ENCODE results near the gene KIF26B.
"Not testable (repeated sequence)": the region's sequence is repeated elsewhere in the genome, so short reads cannot be mapped to it uniquely, and the experiment has no call there.

KIF26B gene

DNA sequence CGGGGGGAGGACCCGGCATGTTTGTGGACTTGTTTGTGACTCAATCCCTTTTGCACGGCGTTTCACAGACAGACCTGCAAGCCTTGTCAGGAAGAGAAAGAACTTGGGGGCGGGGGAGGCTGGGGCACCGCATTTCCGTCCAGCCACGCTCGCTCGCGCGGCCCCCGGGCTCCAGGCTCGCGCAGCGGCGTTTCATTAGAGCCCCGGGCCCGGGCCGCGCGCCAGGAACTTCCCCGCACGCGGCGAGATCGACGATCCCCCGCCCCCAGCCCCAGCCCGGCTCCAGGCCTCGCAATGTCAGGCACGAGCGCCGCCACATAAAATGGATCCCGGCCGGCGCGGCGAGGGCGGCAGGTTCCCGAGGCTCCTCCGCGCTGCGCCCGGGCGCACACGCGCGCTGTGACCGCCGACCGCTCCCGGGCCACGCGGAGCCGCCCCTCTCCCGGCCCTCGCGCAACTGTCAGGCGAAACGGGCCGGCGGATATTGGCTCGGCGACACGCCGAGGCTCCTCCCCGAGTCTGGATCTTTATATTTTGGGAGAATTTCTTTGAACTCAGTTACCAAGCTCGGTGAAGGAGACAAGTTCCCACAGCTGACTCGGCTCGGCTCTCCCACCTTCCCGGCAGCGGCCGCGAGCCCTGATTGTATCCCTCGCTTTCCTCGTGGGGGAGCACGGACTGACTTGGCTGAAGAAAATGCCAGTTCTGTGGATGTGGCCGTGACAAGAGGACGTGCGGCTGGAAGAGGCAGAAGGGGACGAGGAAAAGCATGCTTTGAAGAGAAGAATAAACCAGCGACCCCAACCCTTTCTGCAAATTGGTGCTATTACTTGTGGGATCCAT lies at the start of gene KIF26B:
Gene KIF26B, plus strand, starts transcription at position 557 of the 843 bp plus-strand sequence. CDS start 440 bp downstream, outside the sequence.
- DNase-seq = no peak

GRCh38 chr1:245105042-245105441 lies 49.7 kb upstream of the KIF26B start:
- DNase-seq = no peak

- no peak for DNase-seq
Measured at GRCh38 chr1:245105815-245106410, 48.9 kb upstream of the KIF26B start.

GRCh38 chr1:245107776-245108114 lies 47.0 kb upstream of the KIF26B start:
- DNase-seq = no peak

GRCh38 chr1:245108246-245108645 lies 46.5 kb upstream of the KIF26B start:
- DNase-seq = no peak

DNA sequence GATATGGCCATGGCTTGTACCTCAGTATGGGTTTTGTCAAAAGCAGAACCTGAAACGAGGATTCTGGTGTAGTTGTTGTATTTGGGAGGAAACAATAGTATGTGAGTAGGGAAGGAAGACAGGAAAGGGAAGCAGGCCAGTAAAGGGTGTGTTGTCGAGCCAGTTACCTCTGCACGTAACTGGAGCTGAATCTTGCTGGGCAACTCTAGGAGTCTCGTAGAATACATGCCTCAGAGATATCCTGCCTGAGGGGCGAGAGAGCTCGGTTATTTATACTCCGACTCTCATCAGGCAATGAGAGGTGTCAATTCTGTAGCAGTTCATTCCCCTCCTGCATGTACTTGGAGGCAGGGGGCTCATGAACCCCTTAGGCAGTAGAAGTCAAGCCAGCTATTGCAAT lies 45.9 kb upstream of the KIF26B start:
- no peak for DNase-seq

GRCh38 chr1:245110406-245110805 lies 44.4 kb upstream of the KIF26B start:
- no peak for DNase-seq

GRCh38 chr1:245111073-245111472 lies 43.7 kb upstream of the KIF26B start:
- no peak for DNase-seq

- DNase-seq = no peak
Measured at GRCh38 chr1:245113649-245114048, 41.1 kb upstream of the KIF26B start.

GRCh38 chr1:245116131-245116530 lies 38.7 kb upstream of the KIF26B start:
- DNase-seq = no peak

GRCh38 chr1:245116751-245117150 lies 38.0 kb upstream of the KIF26B start:
- DNase-seq = no peak

- DNase-seq = no peak
Measured at GRCh38 chr1:245118066-245118465, 36.7 kb upstream of the KIF26B start.

DNA sequence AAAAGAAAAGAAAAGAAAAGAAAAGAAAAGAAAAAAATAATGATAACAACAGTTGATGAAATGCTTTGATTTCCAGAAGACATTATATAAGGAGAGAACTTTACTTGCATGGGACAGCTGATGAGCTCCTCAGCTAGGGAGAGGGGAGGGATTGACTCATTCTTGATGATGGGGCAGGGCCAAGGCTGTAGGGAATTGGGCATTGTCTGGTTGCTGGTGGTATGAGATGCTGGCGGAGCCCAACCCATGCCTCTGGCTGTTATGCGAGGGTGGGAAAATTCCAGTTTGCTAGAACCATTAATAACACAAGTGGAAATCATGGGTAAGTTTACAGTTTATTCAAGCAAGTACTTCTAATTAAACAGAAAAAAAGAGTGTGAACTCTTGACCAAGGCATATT lies 36.0 kb upstream of the KIF26B start:
- DNase-seq = no peak

DNA sequence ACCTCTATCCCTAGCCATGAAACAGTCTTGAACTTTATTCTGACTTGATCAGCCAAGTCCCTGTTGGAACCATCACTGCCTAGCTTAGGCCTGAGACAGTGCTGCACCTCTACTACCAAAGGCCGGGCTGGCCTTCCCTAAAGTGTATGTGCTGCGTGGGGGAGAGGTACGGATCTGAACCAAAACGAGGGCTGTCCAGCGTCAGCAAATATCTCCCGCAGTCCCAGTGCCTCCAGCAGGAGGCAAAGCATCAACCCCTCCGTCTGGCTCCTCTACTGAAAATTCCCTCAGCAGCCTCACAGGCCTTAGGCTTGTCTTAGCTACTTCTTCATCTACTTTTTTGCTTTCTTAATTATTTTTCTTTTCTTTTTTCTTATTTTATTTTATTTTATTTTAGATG lies 33.3 kb upstream of the KIF26B start:
- no peak for DNase-seq

- no peak for DNase-seq
Measured at GRCh38 chr1:245124241-245124640, 30.5 kb upstream of the KIF26B start.

GRCh38 chr1:245124644-245125043 lies 30.1 kb upstream of the KIF26B start:
- no peak for DNase-seq

- no peak for DNase-seq
Measured at GRCh38 chr1:245126530-245126929, 28.3 kb upstream of the KIF26B start.

DNA sequence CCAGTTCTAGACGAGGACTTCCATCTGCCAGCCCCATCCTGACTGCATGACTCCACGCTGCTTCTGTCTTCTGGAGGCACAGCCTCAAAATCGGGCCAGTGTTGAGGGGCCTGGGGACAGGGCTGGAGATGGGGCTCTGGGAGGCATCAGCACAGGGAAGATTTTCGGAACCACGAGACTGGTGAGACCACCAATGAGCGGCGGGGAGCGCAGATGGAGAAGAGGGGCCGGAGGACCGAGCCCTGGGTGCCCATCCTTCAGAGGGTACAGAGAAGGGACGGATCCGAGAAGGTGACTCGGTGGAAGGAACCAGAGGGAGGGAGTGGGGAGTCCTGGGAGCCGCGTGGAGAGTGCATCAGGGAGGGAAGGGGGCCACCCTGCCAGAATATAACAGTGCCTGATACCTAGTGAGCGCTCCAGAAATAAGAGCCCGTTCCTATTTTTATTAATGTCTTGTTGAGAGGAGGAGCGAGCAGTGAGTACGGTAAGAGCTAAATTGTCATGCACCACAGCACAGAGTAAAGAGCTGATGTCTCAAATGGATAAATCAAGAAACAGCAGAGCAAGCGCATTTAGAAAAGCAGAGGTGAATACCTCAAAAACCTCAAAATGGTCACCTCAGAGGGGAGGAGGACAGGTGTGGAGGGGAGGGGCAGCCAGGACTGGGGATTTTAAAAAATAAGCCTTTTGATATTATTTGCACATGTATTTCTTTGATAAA lies 26.2 kb upstream of the KIF26B start:
- no peak for DNase-seq

- DNase-seq = no peak
Measured at GRCh38 chr1:245129319-245130240, 25.2 kb upstream of the KIF26B start.

DNA sequence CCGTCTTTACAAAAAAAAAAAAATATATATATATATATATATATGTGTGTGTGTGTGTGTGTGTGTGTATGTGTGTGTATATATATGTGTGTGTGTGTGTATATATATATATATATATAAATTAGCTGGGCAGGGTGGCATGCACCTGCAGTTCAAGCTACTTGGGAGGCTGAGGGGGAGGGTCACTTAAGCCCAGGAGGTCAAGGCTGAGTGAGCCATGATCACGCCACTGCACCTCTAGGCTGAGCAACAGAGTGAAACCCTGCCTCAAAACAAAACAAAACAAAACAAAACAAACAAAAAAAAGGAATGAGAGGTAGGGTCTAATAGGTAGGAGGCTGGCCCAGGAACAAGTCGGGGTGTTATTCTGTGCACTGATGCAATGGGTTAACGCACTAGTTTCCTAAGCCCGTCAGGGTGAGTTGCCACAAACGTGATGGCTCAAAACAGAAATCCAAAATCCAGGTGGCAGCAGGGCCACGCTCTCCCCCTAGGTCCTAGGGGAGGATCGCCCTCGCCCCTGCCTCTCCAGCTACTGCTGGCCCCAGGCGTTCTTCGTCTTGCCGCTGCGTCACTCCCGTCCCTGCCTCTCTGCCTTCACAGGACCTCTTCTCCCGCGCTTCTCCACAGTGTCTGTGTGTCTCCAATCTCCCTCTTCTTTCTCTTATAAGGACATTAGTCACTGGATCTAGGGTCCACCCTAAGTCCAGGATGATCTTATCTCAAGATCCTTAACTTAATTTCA lies 24.3 kb upstream of the KIF26B start:
- DNase-seq = not testable (repeated sequence)

- no peak for DNase-seq
Measured at GRCh38 chr1:245131026-245131393, 23.8 kb upstream of the KIF26B start.

- no peak for DNase-seq
Measured at GRCh38 chr1:245132771-245133170, 22.0 kb upstream of the KIF26B start.
